Neural cell (in vitro differentiated cells): ENCODE measurements around the gene DRD4. TPM values are rescaled to one million over a fixed set of nuclear protein-coding genes. Genes with fewer than 3 reads are reported as not detected.
A peak's percentile ranks its signal among the peaks of the same experiment; 100 is the strongest.

Source experiments
- H2AFZ ChIP-seq: fragments of 200-600, 300-800 bp; sonication (generic), shearing (Covaris generic); 2 replicates; pipeline ENCODE4 v1.6.0; 2014; ENCODE audit warnings: low read depth, mild to moderate bottlenecking, antibody characterized with exemption, low read length, moderate library complexity
- H3F3A ChIP-seq: fragments of 200-600 bp; shearing (Covaris generic); 2 replicates; pipeline ENCODE4 v1.6.1; 2016; ENCODE audit warnings: mild to moderate bottlenecking, moderate library complexity, mixed read lengths, antibody characterized with exemption, low read length; ENCODE audit not compliant: insufficient read depth, poor library complexity, severe bottlenecking
- H3K27ac ChIP-seq: fragments of 200-600, 300-800 bp; sonication (generic), shearing (Covaris generic); 2 replicates; pipeline ENCODE4 v1.5.1; 2014; ENCODE audit warnings: mild to moderate bottlenecking, low read length, moderate library complexity
- H3K27me3 ChIP-seq: fragments of 300-800, 200-600 bp; sonication (generic), shearing (Covaris generic); 2 replicates; pipeline ENCODE4 v1.6.0; 2014; ENCODE audit warnings: mild to moderate bottlenecking, low read depth, low read length, moderate library complexity; ENCODE audit not compliant: insufficient read depth
- H3K36me3 ChIP-seq: fragments of 300-800, 200-600 bp; sonication (generic), shearing (Covaris generic); 2 replicates; pipeline ENCODE4 v1.5.1; 2014; ENCODE audit warnings: mild to moderate bottlenecking, antibody characterized with exemption, low read length, moderate library complexity; ENCODE audit not compliant: insufficient read depth
- H3K4me2 ChIP-seq: fragments of 300-800, 200-600 bp; sonication (generic), shearing (Covaris generic); 2 replicates; pipeline ENCODE4 v1.6.0; 2014; ENCODE audit warnings: mild to moderate bottlenecking, low read length
- H3K4me3 ChIP-seq: fragments of 300-800, 200-600 bp; sonication (generic), shearing (Covaris generic); 2 replicates; pipeline ENCODE4 v1.5.1; 2014; ENCODE audit warnings: mild to moderate bottlenecking, low read length, moderate library complexity
- H3K79me2 ChIP-seq: fragments of 200-600 bp; shearing (Covaris generic); replicated peaks from 2 replicates; pipeline ENCODE4 v1.6.0; 2014; ENCODE audit warnings: mild to moderate bottlenecking, low read length, moderate library complexity; ENCODE audit not compliant: insufficient read depth
- H3K9ac ChIP-seq: fragments of 300-800, 200-600 bp; sonication (generic), shearing (Covaris generic); 2 replicates; pipeline ENCODE4 v1.6.1; 2016; ENCODE audit warnings: mild to moderate bottlenecking, low read length, mixed read lengths
- H3K9me2 ChIP-seq: fragments of 200-600 bp; shearing (Covaris generic); 2 replicates; pipeline ENCODE4 v1.6.1; 2016; ENCODE audit warnings: mild to moderate bottlenecking, low read length, mixed read lengths; ENCODE audit not compliant: insufficient read depth
- H3K9me3 ChIP-seq: fragments of 200-600, 300-800 bp; sonication (generic), shearing (Covaris generic); 2 replicates; pipeline ENCODE4 v1.6.1; 2016; ENCODE audit warnings: mild to moderate bottlenecking, mixed run types, low read length, moderate library complexity, mixed read lengths
- H4K20me1 ChIP-seq: fragments of 200-600 bp; shearing (Covaris generic); 2 replicates; pipeline ENCODE4 v1.6.1; 2016; ENCODE audit warnings: mild to moderate bottlenecking, mixed run types; ENCODE audit not compliant: insufficient read depth
- CTCF ChIP-seq: fragments of 450-650 bp; IDR thresholded peaks from 2 replicates; pipeline ENCODE4 v1.5.1; 2014; ENCODE audit warnings: antibody characterized with exemption, mild to moderate bottlenecking, moderate library complexity; ENCODE audit not compliant: poor library complexity, severe bottlenecking
- EP300 ChIP-seq: fragments of 450-650 bp; conservative IDR thresholded peaks from 2 replicates; pipeline ENCODE4 v1.6.1; 2014; ENCODE audit warnings: antibody characterized with exemption, mild to moderate bottlenecking, moderate library complexity; ENCODE audit not compliant: poor library complexity, severe bottlenecking
- EZH2 ChIP-seq: fragments of 200-600, 300-800 bp; shearing (Covaris generic), sonication (generic); IDR thresholded peaks from 2 replicates; pipeline ENCODE4 v1.6.1; 2014; ENCODE audit warnings: antibody characterized with exemption, low read length, borderline replicate concordance, mild to moderate bottlenecking; ENCODE audit not compliant: insufficient read depth, poor library complexity, severe bottlenecking
- MXI1 ChIP-seq: fragments of 450-650 bp; conservative IDR thresholded peaks from 2 replicates; pipeline ENCODE4 v1.6.1; 2014; ENCODE audit warnings: antibody characterized with exemption, mild to moderate bottlenecking; ENCODE audit not compliant: poor library complexity, severe bottlenecking
- POLR2AphosphoS5 ChIP-seq: IDR thresholded peaks from 2 replicates; pipeline ENCODE4 v1.6.1; 2012
- RAD21 ChIP-seq: fragments of 450-650 bp; conservative IDR thresholded peaks from 2 replicates; pipeline ENCODE4 v1.6.1; 2014; ENCODE audit warnings: antibody characterized with exemption, mild to moderate bottlenecking, moderate library complexity
- REST ChIP-seq: IDR thresholded peaks from 2 replicates; pipeline ENCODE4 v1.6.1; 2012; ENCODE audit warnings: borderline replicate concordance
- SMC3 ChIP-seq: fragments of 450-650 bp; conservative IDR thresholded peaks from 2 replicates; pipeline ENCODE4 v1.6.1; 2014; ENCODE audit warnings: antibody characterized with exemption, mild to moderate bottlenecking, moderate library complexity; ENCODE audit not compliant: poor library complexity
- TAF1 ChIP-seq: IDR thresholded peaks from 2 replicates; pipeline ENCODE4 v1.6.1; 2012; ENCODE audit warnings: low read depth
- polyA plus RNA-seq: library from polyadenylated mRNA; depleted of rRNA; stranded (reverse); fragments of >200 nt; gene quantifications from 2 replicates; pipeline ENCODE4 v1.2.3, GENCODE V29; 2014

DRD4 gene
- polyA plus RNA-seq, 1 donor from 2014 or later, result not detected

- Histone ChIP-seq H2AFZ (no peak overlapping the region), H4K20me1 (peaks cover 12% of the 10 kb centered on the region), H3K27me3 (peaks cover 31% of the 10 kb centered on the region), H3K4me3 (peak overlapping the region; percentile 34), H3K9me3 (no peaks in the 10 kb centered on the region), H3F3A (no peaks in the 10 kb centered on the region), H3K36me3 (no peaks in the 10 kb centered on the region), H3K9me2 (no peaks in the 10 kb centered on the region), H3K79me2 (no peaks in the 10 kb centered on the region), H3K27ac (no peak overlapping the region), H3K9ac (no peak overlapping the region), H3K4me2 (no peak overlapping the region)
- no peak for TF ChIP-seq REST
- no peak for TF ChIP-seq MXI1
- TF ChIP-seq CTCF, result no peak
- TF ChIP-seq EZH2, result no peak
- no peak for TF ChIP-seq RAD21
- no peak for TF ChIP-seq POLR2AphosphoS5
- no peak for TF ChIP-seq EP300
- TF ChIP-seq TAF1, result no peak
- no peak for TF ChIP-seq SMC3
Measured at GRCh38 chr11:637333-637592, 194 bp downstream of the DRD4 start.

- Histone ChIP-seq H2AFZ (no peak overlapping the region), H4K20me1 (peaks cover 12% of the 10 kb centered on the region), H3K9me2 (no peaks in the 10 kb centered on the region), H3K27ac (no peak overlapping the region), H3K36me3 (no peaks in the 10 kb centered on the region), H3F3A (no peaks in the 10 kb centered on the region), H3K9ac (peak overlapping the region; percentile 9), H3K9me3 (no peaks in the 10 kb centered on the region), H3K4me3 (peak overlapping the region; percentile 34), H3K4me2 (no peak overlapping the region), H3K79me2 (no peaks in the 10 kb centered on the region), H3K27me3 (peaks cover 31% of the 10 kb centered on the region)
- TF ChIP-seq MXI1 (no peak), EZH2 (peak; percentile 59)
Measured at GRCh38 chr11:637593-638521, 788 bp downstream of the DRD4 start.
